HUES6 (cell line): Measurements from ENCODE around the gene SYT14.

Source experiments
- H3K27ac ChIP-seq: 2 replicates; pipeline ENCODE4 v1.7.0; 2013; ENCODE audit warnings: low read depth, mild to moderate bottlenecking, low read length, inconsistent platforms
- H3K27me3 ChIP-seq: 2 replicates; pipeline ENCODE4 v1.6.1; 2013; ENCODE audit warnings: low read length; ENCODE audit not compliant: control insufficient read depth, insufficient read depth
- H3K36me3 ChIP-seq: 2 replicates; pipeline ENCODE4 v1.6.1; 2013; ENCODE audit warnings: low read length; ENCODE audit not compliant: control insufficient read depth, insufficient read depth
- H3K4me1 ChIP-seq: 2 replicates; pipeline ENCODE4 v1.6.1; 2013; ENCODE audit warnings: low read length; ENCODE audit not compliant: control insufficient read depth, insufficient read depth
- H3K4me3 ChIP-seq: 2 replicates; pipeline ENCODE4 v1.5.1; 2013; ENCODE audit warnings: low read depth, low read length
- H3K9ac ChIP-seq: one replicate; pipeline ENCODE4 v1.6.1; 2013; ENCODE audit warnings: mild to moderate bottlenecking, low read length
- H3K9me3 ChIP-seq: 2 replicates; pipeline ENCODE4 v1.6.1; 2013; ENCODE audit warnings: low read depth, low read length; ENCODE audit not compliant: control insufficient read depth, insufficient read depth

SYT14 gene

GRCh38 chr1:210198840-210199239, 260.8 kb downstream of the SYT14 start:
- H3K36me3 ChIP-seq: no peaks in the 10 kb centered on the region
- no peaks in the 10 kb centered on the region for H3K4me1 ChIP-seq
- no peak overlapping the region for H3K27ac ChIP-seq
- H3K4me3 ChIP-seq: no peak overlapping the region
- H3K9ac ChIP-seq: no peak overlapping the region
- H3K9me3 ChIP-seq: peaks cover 20% of the 10 kb centered on the region
- no peaks in the 10 kb centered on the region for H3K27me3 ChIP-seq

GRCh38 chr1:210200124-210200736, 262.2 kb downstream of the SYT14 start:
- H3K27ac ChIP-seq: no peak overlapping the region
- H3K36me3 ChIP-seq: no peaks in the 10 kb centered on the region
- peaks cover 17% of the 10 kb centered on the region for H3K9me3 ChIP-seq
- no peak overlapping the region for H3K4me3 ChIP-seq
- H3K9ac ChIP-seq: no peak overlapping the region
- no peaks in the 10 kb centered on the region for H3K4me1 ChIP-seq
- H3K27me3 ChIP-seq: no peaks in the 10 kb centered on the region

- Histone ChIP-seq H3K27ac (no peak overlapping the region), H3K9me3 (peaks cover 8% of the 10 kb centered on the region; the same call in 1 of the 2 replicates), H3K27me3 (no peaks in the 10 kb centered on the region)
Measured at GRCh38 chr1:210201681-210202080, 263.7 kb downstream of the SYT14 start.

GRCh38 chr1:210207597-210208450, 269.8 kb downstream of the SYT14 start:
- no peaks in the 10 kb centered on the region for H3K9me3 ChIP-seq
- no peak overlapping the region for H3K9ac ChIP-seq
- H3K4me1 ChIP-seq: peaks cover 1% of the 10 kb centered on the region; the same call in 1 of the 2 replicates
- no peaks in the 10 kb centered on the region for H3K36me3 ChIP-seq
- H3K4me3 ChIP-seq: no peak overlapping the region
- H3K27ac ChIP-seq: no peak overlapping the region
- H3K27me3 ChIP-seq: no peaks in the 10 kb centered on the region

More at GRCh38 chr1:210201681-210202080, 263.7 kb downstream of the SYT14 start:
- no peak overlapping the region for H3K4me3 ChIP-seq
- no peaks in the 10 kb centered on the region for H3K4me1 ChIP-seq
- H3K9ac ChIP-seq: no peak overlapping the region
- H3K36me3 ChIP-seq: no peaks in the 10 kb centered on the region

GRCh38 chr1:210213335-210213734, 275.3 kb downstream of the SYT14 start:
- Histone ChIP-seq H3K4me3 (no peak overlapping the region), H3K9me3 (no peaks in the 10 kb centered on the region), H3K27ac (no peak overlapping the region), H3K36me3 (no peaks in the 10 kb centered on the region), H3K27me3 (no peaks in the 10 kb centered on the region), H3K9ac (no peak overlapping the region), H3K4me1 (peaks cover 7% of the 10 kb centered on the region; the same call in 1 of the 2 replicates)

GRCh38 chr1:210214573-210215409, 276.8 kb downstream of the SYT14 start:
- Histone ChIP-seq H3K4me1 (peaks cover 7% of the 10 kb centered on the region; the same call in 1 of the 2 replicates), H3K9me3 (no peaks in the 10 kb centered on the region), H3K4me3 (no peak overlapping the region), H3K36me3 (no peaks in the 10 kb centered on the region), H3K9ac (no peak overlapping the region), H3K27ac (no peak overlapping the region), H3K27me3 (no peaks in the 10 kb centered on the region)

- Histone ChIP-seq H3K27ac (no peak overlapping the region), H3K4me3 (no peak overlapping the region), H3K9ac (no peak overlapping the region), H3K9me3 (no peaks in the 10 kb centered on the region), H3K36me3 (no peaks in the 10 kb centered on the region), H3K4me1 (peaks cover 8% of the 10 kb centered on the region), H3K27me3 (no peaks in the 10 kb centered on the region)
Measured at GRCh38 chr1:210217482-210217881, 279.5 kb downstream of the SYT14 start.

GRCh38 chr1:210218047-210218446, 280.0 kb downstream of the SYT14 start:
- Histone ChIP-seq H3K4me3 (no peak overlapping the region), H3K27ac (no peak overlapping the region), H3K36me3 (no peaks in the 10 kb centered on the region), H3K4me1 (peaks cover 10% of the 10 kb centered on the region), H3K9ac (no peak overlapping the region), H3K27me3 (no peaks in the 10 kb centered on the region), H3K9me3 (no peaks in the 10 kb centered on the region)
